Right atrium auricular region (tissue), 2 donors: ENCODE results near the gene SRD5A1. TPM values are rescaled to one million over a fixed set of nuclear protein-coding genes. Genes with fewer than 3 reads are reported as not detected.
A peak's percentile ranks its signal among the peaks of the same experiment; 100 is the strongest.

Experiments used
- DNase-seq: peaks from one replicate; pipeline ENCODE4 v3.0.0-alpha.2; 2019; ENCODE audit warnings: low spot score
- H3K27ac ChIP-seq, 2 donors: fragments of 200-600 bp; sonication (generic); 1 replicate in 1 of 2; 2 replicates in 1 of 2; pipeline ENCODE4 v1.5.1; 2016 to 2019
- H3K27me3 ChIP-seq, 2 donors: fragments of 200-600 bp; sonication (generic); one replicate each; pipeline versions ENCODE4 v1.5.1 to v1.6.0; 2017 to 2019
- H3K36me3 ChIP-seq: fragments of 200-600 bp; sonication (generic); one replicate; pipeline ENCODE4 v1.5.1; 2016
- H3K4me1 ChIP-seq, 2 donors: fragments of 200-600 bp; sonication (generic); one replicate each; pipeline versions ENCODE4 v1.5.1 to v1.6.0; 2017 to 2019
- H3K4me3 ChIP-seq, 2 donors: fragments of 200-600 bp; sonication (generic); 1 replicate in 1 of 2; 2 replicates in 1 of 2; pipeline ENCODE4 v1.5.1; 2017 to 2019; ENCODE audit warnings: mild to moderate bottlenecking in 1 of 2, moderate library complexity in 1 of 2
- H3K9me3 ChIP-seq, 2 donors: fragments of 200-600 bp; sonication (generic); one replicate each; pipeline ENCODE4 v1.5.1; 2019
- total RNA-seq, 2 donors: library from RNA; depleted of rRNA; stranded (reverse); fragments of >200 nt; gene quantifications; one replicate each; pipeline ENCODE4 v1.1.0, GENCODE V29; 2016
- TF ChIP-seq, protein P1 (sequence below), 2 donors: fragments of 200-600 bp; sonication (generic); IDR thresholded peaks; one replicate each; pipeline ENCODE4 v1.5.1; 2019; ENCODE audit warnings: antibody characterized with exemption in 2 of 2

SRD5A1 gene
- total RNA-seq, 2 donors from 2014 or later, result 0.67 to 1.2 TPM

DNA sequence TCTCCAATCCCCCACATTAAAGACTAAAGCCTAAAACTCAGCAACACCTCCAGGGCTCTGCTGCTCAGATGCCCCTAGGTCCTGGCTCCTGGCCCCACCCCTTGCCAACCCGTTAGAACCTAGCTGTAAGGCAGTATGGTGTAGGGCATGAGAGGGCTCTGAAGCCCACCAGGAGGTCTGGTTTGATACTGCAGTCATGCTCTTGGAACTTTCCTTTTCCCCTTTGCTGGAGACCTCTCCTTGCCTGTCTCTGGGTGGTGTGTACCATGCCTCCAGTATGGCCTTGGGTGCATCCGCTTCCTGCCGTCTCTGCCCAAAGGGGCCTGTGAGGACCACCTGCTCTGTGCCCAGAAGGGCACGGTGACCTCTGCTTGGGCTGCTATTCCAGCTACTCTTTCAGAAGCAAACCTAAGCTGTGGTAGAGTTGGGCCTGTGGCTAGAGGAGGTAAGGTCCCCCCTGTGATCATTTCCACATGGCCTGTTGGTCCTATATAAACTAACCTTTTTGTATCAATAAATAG, 83.4 kb downstream of the SRD5A1 start:
- peaks cover 0 to 75% of the 10 kb centered on the region in 2 donors for H3K4me1 ChIP-seq
- H3K36me3 ChIP-seq, result no peaks in the 10 kb centered on the region
- DNase-seq, result peak; percentile 44
- H3K4me3 ChIP-seq, result peak overlapping the region in 1 of 2 donors; percentile 79
- no peak overlapping the region for H3K27ac ChIP-seq
- H3K9me3 ChIP-seq, result no peaks in the 10 kb centered on the region
- no peaks in the 10 kb centered on the region for H3K27me3 ChIP-seq
- TF ChIP-seq, protein P1, sequence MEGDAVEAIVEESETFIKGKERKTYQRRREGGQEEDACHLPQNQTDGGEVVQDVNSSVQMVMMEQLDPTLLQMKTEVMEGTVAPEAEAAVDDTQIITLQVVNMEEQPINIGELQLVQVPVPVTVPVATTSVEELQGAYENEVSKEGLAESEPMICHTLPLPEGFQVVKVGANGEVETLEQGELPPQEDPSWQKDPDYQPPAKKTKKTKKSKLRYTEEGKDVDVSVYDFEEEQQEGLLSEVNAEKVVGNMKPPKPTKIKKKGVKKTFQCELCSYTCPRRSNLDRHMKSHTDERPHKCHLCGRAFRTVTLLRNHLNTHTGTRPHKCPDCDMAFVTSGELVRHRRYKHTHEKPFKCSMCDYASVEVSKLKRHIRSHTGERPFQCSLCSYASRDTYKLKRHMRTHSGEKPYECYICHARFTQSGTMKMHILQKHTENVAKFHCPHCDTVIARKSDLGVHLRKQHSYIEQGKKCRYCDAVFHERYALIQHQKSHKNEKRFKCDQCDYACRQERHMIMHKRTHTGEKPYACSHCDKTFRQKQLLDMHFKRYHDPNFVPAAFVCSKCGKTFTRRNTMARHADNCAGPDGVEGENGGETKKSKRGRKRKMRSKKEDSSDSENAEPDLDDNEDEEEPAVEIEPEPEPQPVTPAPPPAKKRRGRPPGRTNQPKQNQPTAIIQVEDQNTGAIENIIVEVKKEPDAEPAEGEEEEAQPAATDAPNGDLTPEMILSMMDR (IDR thresholded peaks at IDR 0.05), result no peak

DNA sequence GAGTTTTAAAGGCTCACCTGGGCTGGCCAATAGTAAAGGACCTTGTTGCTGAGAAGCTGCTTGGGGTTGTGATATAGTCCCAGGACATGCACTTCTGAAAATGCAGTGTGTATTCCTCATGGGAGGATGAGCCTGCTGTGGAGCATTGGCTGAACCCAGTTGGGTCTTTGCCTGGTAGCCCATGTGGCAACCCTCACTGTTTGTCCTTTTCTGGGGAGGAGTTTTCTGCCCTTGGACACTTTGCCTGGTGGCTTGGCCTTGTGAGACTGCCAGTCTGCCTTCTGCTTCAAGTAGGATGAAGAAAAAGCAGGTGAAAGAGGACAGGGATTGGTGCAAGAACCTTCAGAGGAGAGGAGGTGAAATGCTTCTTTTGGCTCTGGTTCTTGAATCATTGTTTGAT, 84.0 kb downstream of the SRD5A1 start:
- no peaks in the 10 kb centered on the region for H3K27me3 ChIP-seq
- DNase-seq, result peak; percentile 54
- H3K36me3 ChIP-seq, result no peaks in the 10 kb centered on the region
- no peak overlapping the region for H3K4me3 ChIP-seq
- H3K27ac ChIP-seq, result no peak overlapping the region
- H3K4me1 ChIP-seq, result peaks cover 0 to 76% of the 10 kb centered on the region in 2 donors
- H3K9me3 ChIP-seq, result no peaks in the 10 kb centered on the region
- TF ChIP-seq, protein P1 (IDR thresholded peaks at IDR 0.05), result no peak

DNA sequence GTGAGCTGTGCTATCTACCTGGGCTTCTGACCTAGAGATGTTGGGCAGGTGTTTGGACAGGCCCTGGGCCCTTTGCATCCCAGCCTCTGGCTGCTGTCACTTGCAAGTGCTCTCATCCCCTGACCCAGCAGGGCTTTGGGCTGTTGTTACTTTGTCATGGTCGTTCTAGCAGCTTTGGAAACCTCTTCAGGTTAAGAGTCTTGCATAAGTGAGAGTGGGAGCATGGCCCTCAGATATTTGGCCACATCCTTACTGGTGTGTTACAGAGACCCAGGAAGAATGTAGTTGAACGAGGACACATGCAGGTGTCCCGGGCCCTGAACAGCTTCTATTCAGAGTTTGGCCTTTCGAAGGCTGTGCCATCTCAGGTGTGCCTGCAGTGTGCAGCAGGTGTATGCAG, 84.4 kb downstream of the SRD5A1 start:
- DNase-seq, result peak; percentile 56
- Histone ChIP-seq H3K36me3 (no peaks in the 10 kb centered on the region), H3K9me3 (no peaks in the 10 kb centered on the region), H3K27me3 (no peaks in the 10 kb centered on the region), H3K4me1 (peaks cover 0 to 80% of the 10 kb centered on the region in 2 donors), H3K27ac (no peak overlapping the region), H3K4me3 (no peak overlapping the region)
- TF ChIP-seq, protein P1 (IDR thresholded peaks at IDR 0.05), result no peak

DNA sequence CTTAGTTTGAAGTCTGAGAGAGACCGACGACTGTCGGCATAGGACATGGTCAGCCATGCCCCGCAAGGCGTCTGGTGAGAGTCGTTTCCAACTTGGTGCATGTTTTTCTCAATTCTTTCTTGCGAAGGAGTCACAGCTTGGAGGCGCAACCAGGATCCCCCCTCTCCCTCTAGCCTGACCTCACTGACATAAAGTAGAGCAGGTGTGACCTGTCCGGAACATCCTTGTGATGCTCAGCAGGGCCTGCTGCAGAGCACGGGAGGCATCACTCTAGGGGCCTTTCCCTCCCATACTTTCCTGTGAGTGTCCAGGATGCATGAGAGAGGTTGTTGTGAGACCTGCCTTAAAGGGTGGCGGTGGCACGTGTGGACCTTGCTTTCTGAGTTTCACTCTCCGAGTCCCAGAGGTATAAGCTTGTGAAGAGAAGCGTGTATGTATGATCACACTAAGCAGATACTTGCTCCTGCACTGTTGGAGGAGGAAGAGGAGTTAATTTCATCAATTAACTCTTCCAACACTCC, 85.0 kb downstream of the SRD5A1 start:
- Histone ChIP-seq H3K4me3 (no peak overlapping the region), H3K27ac (no peak overlapping the region), H3K27me3 (no peaks in the 10 kb centered on the region), H3K9me3 (no peaks in the 10 kb centered on the region), H3K4me1 (peaks cover 0 to 86% of the 10 kb centered on the region in 2 donors), H3K36me3 (no peaks in the 10 kb centered on the region)
- DNase-seq, result peak; percentile 53
- TF ChIP-seq, protein P1 (IDR thresholded peaks at IDR 0.05), result no peak

DNA sequence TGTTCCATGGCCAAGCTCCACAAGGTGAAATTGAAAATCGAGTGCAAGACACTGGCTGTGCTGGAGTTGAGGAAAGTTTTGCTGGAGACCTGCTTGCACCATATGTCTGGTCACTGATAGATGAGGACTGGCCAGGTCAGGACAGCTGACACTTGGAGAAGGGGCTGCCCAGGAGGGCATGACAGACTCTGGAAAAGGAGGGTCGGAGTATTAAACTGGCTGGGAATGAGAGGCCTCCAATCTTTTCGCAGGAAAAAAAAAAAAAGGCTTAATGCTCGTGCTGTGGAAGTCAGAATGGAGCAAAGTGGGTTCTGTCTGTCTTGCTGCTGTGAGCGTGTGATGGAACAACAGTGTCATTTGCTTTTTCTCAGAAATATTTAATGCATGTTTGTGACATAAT, 85.5 kb downstream of the SRD5A1 start:
- Histone ChIP-seq H3K4me3 (no peak overlapping the region), H3K36me3 (no peaks in the 10 kb centered on the region), H3K4me1 (peaks cover 0 to 91% of the 10 kb centered on the region in 2 donors), H3K27ac (no peak overlapping the region), H3K27me3 (no peaks in the 10 kb centered on the region), H3K9me3 (no peaks in the 10 kb centered on the region)
- TF ChIP-seq, protein P1 (IDR thresholded peaks at IDR 0.05), result no peak
- DNase-seq, result peak; percentile 43

DNA sequence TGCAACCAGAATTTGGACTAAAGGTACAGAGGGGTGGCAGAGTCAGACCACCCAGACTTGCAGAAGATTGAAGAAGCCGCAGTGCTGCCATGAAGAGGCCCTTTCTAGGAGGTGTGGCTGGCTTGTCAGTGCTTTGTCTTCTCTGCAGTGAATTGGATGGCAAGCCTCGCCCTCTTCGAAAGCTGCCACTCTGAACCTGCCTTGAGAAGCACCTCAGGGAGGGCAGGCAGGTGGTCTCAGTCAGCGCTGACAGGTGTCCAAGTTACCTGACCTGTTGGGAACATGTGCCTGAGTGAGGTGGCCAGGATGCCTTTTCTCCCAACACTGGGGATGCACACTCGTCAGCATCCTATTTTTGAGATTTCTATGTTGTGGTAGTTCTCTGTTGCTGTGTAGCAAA, 86.2 kb downstream of the SRD5A1 start:
- Histone ChIP-seq H3K27ac (no peak overlapping the region), H3K4me1 (peaks cover 0 to 96% of the 10 kb centered on the region in 2 donors), H3K9me3 (no peaks in the 10 kb centered on the region), H3K4me3 (no peak overlapping the region), H3K27me3 (no peaks in the 10 kb centered on the region), H3K36me3 (no peaks in the 10 kb centered on the region)
- DNase-seq, result peak; percentile 52
- TF ChIP-seq, protein P1 (IDR thresholded peaks at IDR 0.05), result no peak
